HG02870 (cell line): Measurements from ENCODE around the gene MAK.
"Not testable (repeated sequence)": the region's sequence is repeated elsewhere in the genome, so short reads cannot be mapped to it uniquely, and the experiment has no call there.

ENCODE experiments used
- ATAC-seq: cut with Tn5 transposase; IDR thresholded peaks from one replicate; pipeline ENCODE4 v1.9.1; 2021; ENCODE audit warnings: mild to moderate bottlenecking, moderate library complexity; ENCODE audit not compliant: unreplicated experiment

MAK gene

DNA sequence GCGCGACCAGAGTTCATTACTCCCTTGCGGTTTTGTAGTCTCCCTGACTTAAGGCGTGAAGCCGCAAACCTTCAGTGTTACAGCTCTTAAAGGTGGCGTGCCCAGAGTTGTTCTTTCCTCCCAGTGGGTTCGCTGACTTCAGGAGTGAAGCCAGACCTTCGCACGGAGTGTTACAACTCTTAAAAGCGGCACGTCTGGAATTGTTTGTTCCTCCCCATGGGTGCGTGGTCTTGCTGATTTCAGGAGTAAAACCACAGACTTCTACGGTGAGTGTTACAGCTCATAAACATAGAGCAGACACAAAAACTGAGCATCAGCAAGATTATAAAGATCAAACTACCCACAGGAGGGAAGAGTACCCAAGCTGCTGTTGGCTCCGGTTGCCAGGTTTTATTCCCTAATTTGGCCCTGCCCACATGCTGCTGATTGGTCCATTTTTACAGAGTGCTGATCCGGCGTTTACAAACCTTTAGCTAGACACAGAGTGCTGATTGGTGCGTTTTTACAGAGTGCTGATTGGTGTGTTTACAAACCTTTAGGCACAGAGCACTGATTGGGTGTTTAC is 105.1 kb downstream of the MAK start:
- ATAC-seq: no peak

DNA sequence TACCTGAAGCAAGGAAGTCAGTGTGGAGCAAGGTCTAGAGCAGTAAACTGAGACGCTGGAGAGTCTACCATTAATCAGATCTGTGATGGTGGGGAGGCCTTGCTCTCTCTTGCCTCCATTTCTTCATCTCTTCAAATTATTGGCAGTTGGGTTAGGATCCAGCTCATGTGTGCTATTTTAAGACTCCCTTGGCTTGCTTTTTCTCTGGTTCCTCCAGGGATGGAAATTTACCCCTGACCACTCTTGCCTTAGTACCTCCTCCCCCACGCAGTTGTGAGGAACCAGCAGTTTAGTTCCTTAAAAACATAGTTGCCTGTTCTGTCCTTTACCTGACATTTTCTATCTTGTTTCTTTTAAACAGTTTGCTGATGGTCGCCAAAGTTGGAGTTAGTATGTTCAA is 108.1 kb downstream of the MAK start:
- ATAC-seq: no peak

DNA sequence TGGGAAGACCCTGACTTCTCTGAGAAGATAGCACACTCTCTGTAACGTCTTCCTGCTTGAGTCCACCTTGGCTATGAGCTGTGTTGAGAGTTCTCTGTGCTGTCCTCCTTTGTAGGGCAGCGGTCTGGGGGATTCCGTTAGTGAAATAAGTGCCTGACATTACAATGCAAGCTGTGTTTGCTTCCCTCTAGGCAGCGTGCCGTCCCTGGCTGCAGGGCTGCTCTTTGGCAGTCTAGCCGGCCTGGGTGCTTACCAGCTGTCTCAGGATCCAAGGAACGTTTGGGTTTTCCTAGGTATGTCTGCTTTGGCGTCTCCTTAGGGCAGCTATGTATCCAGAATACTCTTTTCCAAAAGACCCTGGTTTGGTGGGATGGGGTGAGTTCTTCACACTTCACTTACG is 112.6 kb downstream of the MAK start:
- ATAC-seq: no peak

DNA sequence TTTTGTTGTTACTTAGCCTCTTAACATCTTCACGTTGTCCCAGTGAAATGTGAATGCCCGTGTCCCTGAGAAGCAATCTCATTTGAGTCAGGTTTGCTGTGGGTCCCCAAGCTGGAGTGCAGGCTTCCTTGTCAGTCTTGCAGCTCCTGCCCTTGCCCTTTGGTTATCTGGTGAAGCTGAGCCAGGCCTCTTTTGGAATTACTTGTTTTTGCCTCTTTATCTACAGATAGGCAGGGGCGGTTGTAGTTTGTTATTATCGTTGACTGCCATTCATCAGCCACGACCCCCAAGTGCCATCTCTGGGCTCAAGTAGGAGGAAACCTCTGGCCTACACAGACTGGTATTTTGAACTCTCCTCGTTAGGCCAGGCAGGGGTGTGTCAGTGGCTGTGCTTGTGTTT is 113.3 kb downstream of the MAK start:
- no peak for ATAC-seq

DNA sequence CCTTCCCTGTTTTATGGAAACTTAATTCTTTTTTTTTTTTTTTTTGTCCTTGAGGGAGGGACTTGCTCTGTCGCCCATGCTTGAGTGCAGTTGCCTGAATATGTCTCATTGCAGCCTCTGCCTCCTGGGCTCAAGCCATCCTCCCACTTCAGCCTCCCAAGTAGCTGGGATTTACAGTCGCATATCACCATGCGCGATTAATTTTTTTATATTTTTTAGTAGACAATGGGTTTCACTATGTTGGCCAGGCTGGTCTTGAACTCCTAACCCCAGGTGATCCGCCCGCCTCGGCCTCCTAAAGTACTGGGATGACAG is 114.8 kb downstream of the MAK start:
- ATAC-seq: no peak

DNA sequence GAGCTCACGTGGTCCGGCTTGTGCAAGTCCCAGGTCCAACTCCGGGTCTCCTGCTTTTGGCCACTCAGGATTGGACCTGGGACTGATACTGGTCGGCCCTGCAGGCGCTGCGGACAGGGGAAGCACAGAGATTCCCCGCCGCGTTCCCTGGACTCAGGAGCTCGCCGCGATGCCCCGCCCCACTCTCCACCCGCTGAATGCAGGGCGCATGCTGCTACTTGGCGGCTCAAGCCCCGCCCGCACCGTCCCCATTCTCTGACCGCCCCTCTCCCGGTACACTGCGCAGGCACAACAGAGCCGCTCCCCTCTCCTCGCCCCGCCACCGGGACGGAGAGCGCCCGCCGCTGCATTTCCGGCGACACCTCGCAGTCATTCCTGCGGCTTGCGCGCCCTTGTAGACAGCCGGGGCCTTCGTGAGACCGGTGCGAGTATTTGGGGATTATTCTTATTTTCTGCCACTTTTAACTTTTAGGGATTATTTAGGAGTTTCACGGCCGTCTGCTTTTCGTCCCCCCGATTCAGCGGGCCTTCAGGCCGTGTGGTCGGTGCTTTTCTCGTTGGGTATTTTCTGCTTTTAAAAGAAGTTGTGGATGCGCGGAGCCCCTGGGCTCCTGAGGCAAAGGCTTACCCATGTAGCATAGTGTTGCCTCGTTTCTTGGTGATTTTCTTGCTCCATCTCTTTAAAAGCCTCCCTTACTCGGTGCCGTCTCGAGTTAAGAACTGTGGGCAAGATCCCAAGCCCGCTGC is 115.3 kb downstream of the MAK start, which contains the start of gene TMEM14C:
TMEM14C (plus strand) TSS at position 251 of the 747 bp plus-strand sequence. CDS start 1,544 bp downstream, outside the sequence.
- ATAC-seq: peak; percentile 99

DNA sequence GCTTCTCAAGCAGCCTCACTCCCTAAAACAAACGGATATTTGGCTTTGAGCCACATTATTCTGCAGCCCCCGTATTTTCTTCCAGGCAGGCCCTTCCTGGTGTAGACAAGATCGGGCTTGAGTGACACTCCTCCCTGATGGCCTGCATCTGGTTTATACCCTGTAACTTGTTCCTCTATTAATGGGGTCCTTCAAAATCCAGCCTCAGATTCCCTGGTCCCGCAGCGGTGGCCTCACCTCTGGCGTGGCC is 115.8 kb downstream of the MAK start:
- ATAC-seq: no peak

DNA sequence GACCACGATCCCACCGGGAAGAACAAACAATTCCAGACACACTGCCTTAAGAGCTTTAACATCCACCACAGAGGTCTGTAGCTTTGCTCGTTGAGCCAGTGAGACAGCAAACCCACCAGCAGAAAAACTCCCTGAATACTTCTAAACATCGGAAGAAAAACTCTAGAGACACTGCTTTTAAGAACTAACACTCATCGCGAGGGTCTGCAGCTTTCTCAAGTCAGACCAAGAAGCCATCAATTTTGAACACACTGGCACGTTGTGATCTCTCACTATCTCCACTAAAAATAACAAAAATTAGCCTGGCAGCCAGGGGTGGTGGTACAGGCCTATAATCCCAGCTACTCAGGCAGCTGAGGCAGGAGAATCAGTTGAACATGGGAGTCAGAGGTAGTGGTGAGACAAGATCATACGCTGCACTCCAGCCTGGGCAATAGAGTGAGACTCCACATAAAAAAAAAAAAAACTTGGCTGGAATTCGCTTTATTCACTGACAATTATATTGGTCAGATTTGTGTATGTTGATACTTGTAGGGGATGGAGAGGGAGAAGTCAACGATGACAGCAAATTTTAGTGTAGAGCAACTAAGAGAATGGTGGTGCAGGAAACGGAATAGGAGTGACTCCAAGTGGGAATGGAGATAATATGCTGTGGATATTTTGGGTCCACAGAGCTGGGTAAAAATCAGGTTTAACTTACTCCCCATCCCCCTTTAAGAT is 116.3 kb downstream of the MAK start:
- no peak for ATAC-seq

DNA sequence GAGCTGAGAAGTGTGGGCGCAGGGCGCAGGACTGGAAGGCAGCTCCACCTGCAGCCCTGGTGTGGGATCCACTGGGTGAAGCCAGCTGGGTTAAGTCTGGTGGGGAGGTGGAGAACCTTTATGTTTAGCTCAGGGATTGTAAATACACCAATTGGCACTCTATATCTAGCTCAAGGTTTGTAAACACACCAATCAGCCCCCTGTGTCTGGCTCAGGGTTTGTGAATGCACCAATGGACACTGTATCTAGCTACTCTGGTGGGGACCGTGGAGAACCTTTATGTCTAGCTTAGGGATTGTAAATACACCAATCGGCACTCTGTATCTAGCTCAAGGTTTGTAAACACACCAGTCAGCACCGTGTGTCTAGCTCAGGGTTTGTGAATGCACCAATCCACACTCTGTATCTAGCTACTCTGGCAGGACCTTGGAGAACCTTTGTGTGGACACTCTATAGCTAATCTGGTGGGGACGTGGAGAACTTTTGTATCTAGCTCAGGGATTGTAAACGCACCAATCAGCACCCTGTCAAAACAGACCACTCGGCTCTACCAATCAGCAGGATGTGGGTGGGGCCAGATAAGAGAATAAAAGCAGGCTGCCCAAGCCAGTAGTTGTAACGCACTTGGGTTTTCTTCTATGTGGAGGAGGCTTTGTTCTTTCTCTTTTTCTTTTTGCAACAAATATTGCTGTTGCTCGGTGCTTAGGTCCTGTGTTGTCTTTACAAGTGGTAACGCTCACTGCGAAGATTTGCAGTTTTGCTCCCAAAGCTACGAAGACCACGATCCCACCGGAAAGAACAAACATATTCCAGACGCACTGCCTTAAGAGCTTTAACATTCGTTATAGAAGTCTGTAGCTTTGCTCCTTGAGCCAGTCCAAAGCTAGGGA is 117.1 kb downstream of the MAK start:
- not testable (repeated sequence) for ATAC-seq

DNA sequence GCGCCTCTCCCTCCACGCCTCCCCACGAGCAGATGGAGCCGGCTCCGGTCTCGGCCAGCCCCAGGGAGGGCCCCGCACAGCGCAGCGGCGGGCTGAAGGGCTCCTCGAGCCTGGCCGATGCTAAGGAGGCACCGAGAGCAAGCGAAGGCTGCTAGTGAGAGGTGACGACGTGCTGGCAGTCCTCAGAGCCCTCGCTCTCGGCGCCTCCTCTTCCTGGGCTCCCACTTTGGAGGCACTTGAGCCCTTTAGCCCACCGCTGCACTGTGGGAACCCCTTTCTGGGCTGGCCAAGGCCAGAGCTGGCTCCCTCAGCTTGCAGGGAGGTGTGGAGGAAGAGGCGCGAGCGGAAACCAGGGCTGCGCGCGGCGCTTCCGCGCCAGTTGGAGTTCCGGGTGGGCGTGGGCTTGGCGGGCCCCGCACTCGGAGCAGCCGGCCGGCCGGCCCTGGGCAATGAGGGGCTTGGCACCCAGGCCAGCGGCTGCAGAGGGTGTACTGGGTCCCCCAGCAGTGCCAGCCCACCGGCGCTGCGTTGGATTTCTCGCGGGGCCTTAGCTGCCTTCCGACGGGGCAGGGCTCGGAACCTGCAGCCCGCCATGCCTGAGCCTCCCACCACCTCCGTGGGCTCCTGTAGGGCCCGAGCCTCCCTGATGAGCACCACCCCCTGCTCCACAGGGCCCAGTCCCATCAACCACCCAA is 117.9 kb downstream of the MAK start:
- no peak for ATAC-seq

DNA sequence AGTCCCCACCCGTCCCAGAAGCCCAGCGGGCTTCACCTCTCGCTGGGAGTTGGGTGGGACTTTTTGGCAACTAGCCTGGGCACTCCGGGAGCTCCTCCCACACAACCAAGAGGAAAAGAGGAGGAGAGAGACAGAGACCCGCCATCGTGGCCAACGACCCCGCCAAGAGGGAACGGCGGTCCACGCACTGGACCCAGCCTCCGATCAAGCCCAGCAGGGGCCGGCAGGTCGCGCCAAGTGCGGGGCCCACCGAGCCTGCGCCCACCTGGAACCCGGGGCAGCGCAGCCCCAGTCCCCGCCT is 118.4 kb downstream of the MAK start:
- ATAC-seq: no peak

DNA sequence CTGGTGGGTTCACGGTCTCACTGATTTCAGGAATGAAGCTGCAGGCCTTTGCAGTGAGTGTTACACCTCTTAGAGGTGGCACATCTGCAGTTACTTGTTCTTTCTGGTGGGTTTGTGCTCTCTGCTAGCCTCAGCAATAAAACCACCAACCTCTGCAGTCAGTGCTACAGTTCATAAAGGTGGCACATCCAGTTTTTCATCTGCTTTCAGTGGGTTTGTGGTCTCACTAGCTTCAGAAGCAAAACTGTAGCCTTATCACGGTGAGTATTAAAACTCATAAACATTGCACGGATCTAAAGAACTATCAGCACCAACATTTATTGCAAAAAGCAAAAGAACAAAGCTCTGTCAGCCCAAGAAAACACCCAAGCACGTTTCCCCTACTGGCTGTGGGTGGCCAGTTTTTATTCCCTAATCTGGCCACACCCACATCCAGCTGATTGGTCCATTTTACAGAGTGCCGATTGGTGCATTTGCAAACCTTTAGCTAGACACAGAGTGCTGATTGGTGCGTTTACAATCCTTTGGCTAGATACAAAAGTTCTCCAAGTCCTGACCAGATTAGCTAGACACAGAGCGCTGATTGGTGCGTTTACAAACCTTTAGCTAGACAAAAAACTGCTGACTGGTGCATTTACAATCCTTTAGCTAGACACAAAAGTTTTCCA is 118.9 kb downstream of the MAK start:
- no peak for ATAC-seq

DNA sequence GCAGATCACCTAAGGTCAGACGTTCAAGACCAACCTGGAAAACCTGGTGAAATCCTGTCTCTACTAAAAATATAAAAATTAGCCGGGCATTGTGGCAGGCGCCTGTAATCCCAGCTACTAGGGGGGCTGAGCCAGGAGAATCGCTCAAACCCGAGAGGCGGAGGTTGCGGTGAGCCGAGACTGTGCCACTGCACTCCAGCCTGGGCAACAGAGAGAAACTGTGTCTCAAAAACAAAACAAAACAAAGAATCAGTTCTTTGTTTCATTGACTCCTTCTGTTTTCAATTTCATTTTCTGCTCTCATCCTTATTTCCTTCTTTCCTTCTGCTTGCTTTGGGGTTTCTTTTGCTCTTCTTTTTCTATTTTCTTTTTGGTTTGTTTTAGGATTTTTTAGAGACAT is 124.4 kb downstream of the MAK start:
- no peak for ATAC-seq
